HuH-7.5 (cell line): ENCODE measurements around the gene FOXL1.

Experiments used
- DNase-seq: peaks from one replicate; pipeline ENCODE4 v3.0.0; 2011; ENCODE audit warnings: low spot score

Gene FOXL1

GRCh38 chr16:86605950-86606349 is 27.6 kb downstream of the FOXL1 start:
- no peak for DNase-seq

GRCh38 chr16:86608301-86608747 is 30.0 kb downstream of the FOXL1 start:
- no peak for DNase-seq

- DNase-seq, result no peak
These were observed 30.8 kb downstream of the FOXL1 start for GRCh38 chr16:86609115-86609514.

- no peak for DNase-seq
These were observed 31.3 kb downstream of the FOXL1 start for GRCh38 chr16:86609661-86610060.

GRCh38 chr16:86610779-86611524 is 32.6 kb downstream of the FOXL1 start:
- no peak for DNase-seq

GRCh38 chr16:86611525-86611855 is 33.1 kb downstream of the FOXL1 start:
- DNase-seq, result no peak

- DNase-seq, result no peak
These were observed 33.6 kb downstream of the FOXL1 start for GRCh38 chr16:86611941-86612340.

- DNase-seq, result no peak
These were observed 36.4 kb downstream of the FOXL1 start for GRCh38 chr16:86614699-86615098.

GRCh38 chr16:86616906-86617305 is 38.6 kb downstream of the FOXL1 start:
- no peak for DNase-seq

GRCh38 chr16:86618431-86619238 is 40.3 kb downstream of the FOXL1 start:
- no peak for DNase-seq

GRCh38 chr16:86619239-86619794 is 41.0 kb downstream of the FOXL1 start:
- no peak for DNase-seq

GRCh38 chr16:86620184-86620583 is 41.8 kb downstream of the FOXL1 start:
- no peak for DNase-seq

- no peak for DNase-seq
These were observed 43.6 kb downstream of the FOXL1 start for GRCh38 chr16:86621966-86622365.

- DNase-seq, result no peak
These were observed 44.6 kb downstream of the FOXL1 start for GRCh38 chr16:86622700-86623615.

GRCh38 chr16:86625029-86625428 is 46.7 kb downstream of the FOXL1 start:
- no peak for DNase-seq

GRCh38 chr16:86625821-86626220 is 47.5 kb downstream of the FOXL1 start:
- DNase-seq, result no peak

GRCh38 chr16:86626284-86626683 is 47.9 kb downstream of the FOXL1 start:
- no peak for DNase-seq

- no peak for DNase-seq
These were observed 48.6 kb downstream of the FOXL1 start for GRCh38 chr16:86626966-86627365.

GRCh38 chr16:86628614-86629013 is 50.3 kb downstream of the FOXL1 start:
- DNase-seq, result no peak

- DNase-seq, result no peak
These were observed 52.1 kb downstream of the FOXL1 start for GRCh38 chr16:86630471-86630870.

- no peak for DNase-seq
These were observed 53.1 kb downstream of the FOXL1 start for GRCh38 chr16:86631444-86631843.
